HEK293T (cell line): ENCODE results near the gene GAB1.

Source experiments
- BHLHE40 ChIP-seq: fragments of 450-650 bp; IDR thresholded peaks from 2 replicates; pipeline ENCODE4 v1.6.1; 2016; ENCODE audit warnings: mild to moderate bottlenecking, moderate library complexity, borderline replicate concordance
- FOXA1 ChIP-seq: fragments of 450-650 bp; IDR thresholded peaks from 2 replicates; pipeline ENCODE4 v1.6.1; 2016; ENCODE audit warnings: mild to moderate bottlenecking
- FOXM1 ChIP-seq: fragments of 450-650 bp; IDR thresholded peaks from 2 replicates; pipeline ENCODE4 v1.6.1; 2017; ENCODE audit warnings: mild to moderate bottlenecking, borderline replicate concordance
- L3MBTL2 ChIP-seq: fragments of 450-650 bp; conservative IDR thresholded peaks from 2 replicates; pipeline ENCODE4 v1.6.1; 2016; ENCODE audit warnings: mild to moderate bottlenecking
- LEF1 ChIP-seq: fragments of 450-650 bp; IDR thresholded peaks from 2 replicates; pipeline ENCODE4 v1.6.1; 2017; ENCODE audit warnings: mild to moderate bottlenecking, borderline replicate concordance
- SP1 ChIP-seq: fragments of 450-650 bp; IDR thresholded peaks from 2 replicates; pipeline ENCODE4 v1.6.1; 2017

DNA sequence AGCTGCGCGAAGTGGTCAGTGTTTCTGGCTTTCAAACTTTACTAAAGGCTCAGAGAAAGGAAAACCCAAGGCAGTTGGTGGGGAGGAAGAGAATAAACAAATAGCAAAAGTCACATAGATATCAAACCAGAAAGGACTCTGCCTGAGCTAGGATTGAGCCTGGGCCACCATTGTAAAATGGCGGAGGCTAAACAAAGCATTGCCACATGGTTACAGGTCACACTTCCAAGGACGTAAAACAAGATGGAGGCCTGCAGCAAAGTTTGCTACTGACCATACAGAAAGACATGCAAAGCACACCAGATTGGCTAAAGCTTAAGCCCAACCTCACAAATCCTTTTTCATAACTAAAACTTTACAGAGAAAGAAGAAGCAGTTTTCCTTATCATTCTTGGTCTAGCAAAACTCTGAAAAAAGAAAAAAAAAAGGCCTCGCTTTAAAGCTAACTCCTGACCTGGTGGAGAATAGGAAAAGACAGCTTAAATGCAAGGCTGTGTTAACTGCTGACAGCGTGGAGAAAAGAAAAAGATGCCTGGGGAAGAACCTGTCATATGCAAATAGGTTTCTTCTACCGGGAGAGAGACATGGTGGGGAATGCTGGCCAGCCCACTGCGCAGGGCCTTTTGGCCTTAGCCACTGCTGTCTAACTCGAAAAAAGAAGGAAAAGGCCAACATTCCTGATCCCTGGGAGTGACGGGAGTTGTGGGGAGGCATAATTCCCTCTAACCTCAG, 95.0 kb downstream of the GAB1 start:
- TF ChIP-seq FOXM1 (no peak), FOXA1 (no peak), SP1 (no peak), L3MBTL2 (no peak), LEF1 (no peak), BHLHE40 (no peak)
